Measurements from ENCODE around the gene DRC7. TPM values are rescaled to one million over a fixed set of nuclear protein-coding genes. Genes with fewer than 3 reads are reported as not detected.
A peak's percentile ranks its signal among the peaks of the same experiment; 100 is the strongest.

The DRC7 gene
- total RNA-seq, 2 donors from 2014 or later = not detected

DNA sequence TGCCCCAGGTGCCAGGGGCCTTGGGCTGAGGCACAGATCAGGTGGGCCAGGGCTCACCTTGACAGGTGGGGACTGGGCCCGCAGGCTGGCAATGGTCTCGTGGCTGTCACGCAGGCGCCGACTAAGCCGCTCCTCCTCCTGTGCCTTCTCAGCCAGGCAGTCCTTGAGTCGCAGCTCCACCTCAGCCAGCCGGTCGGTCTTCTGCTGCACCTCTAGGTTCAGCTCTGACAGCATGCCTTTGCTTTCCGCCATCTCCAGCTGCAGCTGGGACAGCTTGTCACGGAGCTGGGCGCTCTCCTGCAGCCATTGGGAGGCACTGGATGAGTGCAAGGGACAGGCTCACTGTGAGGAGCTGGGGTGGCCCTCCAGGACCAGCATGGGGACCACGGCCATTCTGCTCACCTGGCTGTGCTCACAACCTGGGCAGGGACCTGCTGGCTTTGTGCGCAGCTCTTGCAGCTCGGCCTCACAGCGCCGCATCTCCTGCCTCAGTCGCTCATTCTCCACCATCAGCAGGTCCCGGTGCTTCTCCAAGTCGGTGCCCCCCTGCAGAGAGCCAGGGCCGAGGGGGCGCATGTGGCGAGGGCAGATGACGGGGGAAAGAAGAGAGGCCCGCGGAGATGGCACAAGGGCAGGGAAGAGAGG lies 76.7 kb downstream of the DRC7 start:
- H3K4me1 ChIP-seq = no peaks in the 10 kb centered on the region
- no peaks in the 10 kb centered on the region for H3K9me3 ChIP-seq
- no peaks in the 10 kb centered on the region for H3K27me3 ChIP-seq
- no peak overlapping the region for H3K27ac ChIP-seq
- peaks cover 66% of the 10 kb centered on the region for H3K36me3 ChIP-seq
- DNase-seq (ENCODE audit: low spot score) = no peak
- no peak overlapping the region for H3K4me3 ChIP-seq
- TF ChIP-seq, protein P1, sequence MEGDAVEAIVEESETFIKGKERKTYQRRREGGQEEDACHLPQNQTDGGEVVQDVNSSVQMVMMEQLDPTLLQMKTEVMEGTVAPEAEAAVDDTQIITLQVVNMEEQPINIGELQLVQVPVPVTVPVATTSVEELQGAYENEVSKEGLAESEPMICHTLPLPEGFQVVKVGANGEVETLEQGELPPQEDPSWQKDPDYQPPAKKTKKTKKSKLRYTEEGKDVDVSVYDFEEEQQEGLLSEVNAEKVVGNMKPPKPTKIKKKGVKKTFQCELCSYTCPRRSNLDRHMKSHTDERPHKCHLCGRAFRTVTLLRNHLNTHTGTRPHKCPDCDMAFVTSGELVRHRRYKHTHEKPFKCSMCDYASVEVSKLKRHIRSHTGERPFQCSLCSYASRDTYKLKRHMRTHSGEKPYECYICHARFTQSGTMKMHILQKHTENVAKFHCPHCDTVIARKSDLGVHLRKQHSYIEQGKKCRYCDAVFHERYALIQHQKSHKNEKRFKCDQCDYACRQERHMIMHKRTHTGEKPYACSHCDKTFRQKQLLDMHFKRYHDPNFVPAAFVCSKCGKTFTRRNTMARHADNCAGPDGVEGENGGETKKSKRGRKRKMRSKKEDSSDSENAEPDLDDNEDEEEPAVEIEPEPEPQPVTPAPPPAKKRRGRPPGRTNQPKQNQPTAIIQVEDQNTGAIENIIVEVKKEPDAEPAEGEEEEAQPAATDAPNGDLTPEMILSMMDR (IDR thresholded peaks at IDR 0.05) = no peak

DNA sequence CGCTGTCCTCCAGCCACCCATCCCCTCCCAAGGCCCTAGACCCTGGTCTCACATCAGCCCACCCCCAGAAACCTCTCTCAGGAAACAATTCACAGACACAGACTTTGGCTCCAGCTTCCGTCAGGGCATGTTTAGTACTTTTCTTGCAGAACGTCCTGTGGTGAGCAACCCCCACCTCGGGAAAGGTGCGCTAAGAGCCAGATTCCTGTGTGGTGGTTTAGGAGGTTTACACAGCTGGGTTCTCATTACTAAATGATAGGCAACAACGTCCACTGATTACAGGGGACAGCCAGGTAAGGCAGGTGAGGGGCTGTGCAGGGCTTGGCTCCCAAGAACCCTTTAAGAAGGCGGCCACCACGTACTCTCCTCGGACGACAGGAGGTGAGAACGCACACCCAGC lies 78.4 kb downstream of the DRC7 start:
- no peak overlapping the region for H3K27ac ChIP-seq
- no peak for DNase-seq (ENCODE audit: low spot score)
- H3K9me3 ChIP-seq = no peaks in the 10 kb centered on the region
- peaks cover 54% of the 10 kb centered on the region for H3K36me3 ChIP-seq
- H3K4me3 ChIP-seq = no peak overlapping the region
- TF ChIP-seq, protein P1 (IDR thresholded peaks at IDR 0.05) = no peak
- no peaks in the 10 kb centered on the region for H3K27me3 ChIP-seq
- no peaks in the 10 kb centered on the region for H3K4me1 ChIP-seq

DNA sequence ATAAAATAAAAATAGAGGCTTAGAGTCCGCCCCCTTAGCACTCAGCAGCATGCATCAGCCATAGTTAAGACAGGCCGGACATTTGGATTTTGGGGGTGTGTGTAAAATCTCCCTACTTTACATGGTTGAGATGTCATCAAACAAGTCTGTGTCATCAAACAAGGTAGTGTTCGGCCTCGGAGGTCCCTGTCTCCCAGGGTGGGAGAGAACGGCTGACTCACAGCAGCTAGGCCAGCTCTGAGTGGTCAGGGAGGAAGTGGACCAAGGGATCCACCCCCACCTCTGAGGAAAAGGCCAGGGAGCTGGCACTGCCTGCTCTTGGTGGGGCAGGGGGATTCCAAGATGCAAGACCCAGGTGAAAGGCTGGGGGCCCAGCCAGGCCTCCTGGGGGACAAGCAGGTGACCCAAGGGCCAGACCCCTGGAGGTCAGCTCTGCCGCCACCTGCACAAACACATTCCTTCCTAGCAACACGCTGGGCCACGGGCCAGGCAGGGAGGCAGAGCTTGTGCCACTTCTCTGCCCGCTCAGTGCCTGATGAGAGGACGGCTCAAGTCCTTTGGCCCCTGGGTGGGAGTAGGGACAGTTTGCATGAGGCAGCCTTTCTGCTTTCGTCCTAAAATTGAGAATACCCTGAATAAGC lies 79.2 kb downstream of the DRC7 start:
- TF ChIP-seq, protein P1 (IDR thresholded peaks at IDR 0.05) = no peak
- Histone ChIP-seq H3K36me3 (peaks cover 53% of the 10 kb centered on the region), H3K27ac (no peak overlapping the region), H3K4me1 (no peaks in the 10 kb centered on the region), H3K4me3 (no peak overlapping the region), H3K9me3 (no peaks in the 10 kb centered on the region), H3K27me3 (no peaks in the 10 kb centered on the region)
- DNase-seq (ENCODE audit: low spot score) = no peak

DNA sequence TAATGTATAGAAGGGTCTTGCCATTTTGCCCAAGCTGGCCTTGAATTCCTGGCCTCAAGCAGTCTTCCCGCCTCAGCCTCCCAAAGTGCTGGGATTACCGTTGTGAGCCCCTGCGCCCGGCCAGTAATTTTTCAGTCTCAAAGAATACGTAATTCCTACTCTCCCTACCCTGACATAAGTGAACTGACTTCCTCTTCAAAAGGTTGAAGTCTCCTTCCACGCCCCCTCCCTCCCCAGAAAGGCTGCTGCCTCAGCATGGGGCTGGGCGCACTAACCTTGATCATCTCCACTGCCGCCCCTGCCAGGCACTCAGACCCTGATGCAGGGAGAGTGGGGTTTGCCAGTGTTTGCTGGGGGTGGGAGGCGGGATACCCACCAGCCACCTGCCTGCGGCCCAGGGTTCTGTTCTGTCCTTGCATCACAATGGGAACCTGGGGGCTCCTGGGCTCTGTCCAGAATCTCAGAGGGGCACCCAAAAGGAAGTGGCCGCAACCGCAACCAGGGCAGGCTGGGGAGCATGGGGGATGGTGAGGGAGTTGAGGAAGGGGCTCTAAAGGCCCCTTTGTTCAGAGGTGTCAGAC lies 80.2 kb downstream of the DRC7 start:
- TF ChIP-seq, protein P1 (IDR thresholded peaks at IDR 0.05) = no peak
- DNase-seq (ENCODE audit: low spot score) = no peak
- Histone ChIP-seq H3K4me1 (no peaks in the 10 kb centered on the region), H3K9me3 (no peaks in the 10 kb centered on the region), H3K27ac (no peak overlapping the region), H3K36me3 (peaks cover 54% of the 10 kb centered on the region), H3K27me3 (no peaks in the 10 kb centered on the region), H3K4me3 (no peak overlapping the region)

DNA sequence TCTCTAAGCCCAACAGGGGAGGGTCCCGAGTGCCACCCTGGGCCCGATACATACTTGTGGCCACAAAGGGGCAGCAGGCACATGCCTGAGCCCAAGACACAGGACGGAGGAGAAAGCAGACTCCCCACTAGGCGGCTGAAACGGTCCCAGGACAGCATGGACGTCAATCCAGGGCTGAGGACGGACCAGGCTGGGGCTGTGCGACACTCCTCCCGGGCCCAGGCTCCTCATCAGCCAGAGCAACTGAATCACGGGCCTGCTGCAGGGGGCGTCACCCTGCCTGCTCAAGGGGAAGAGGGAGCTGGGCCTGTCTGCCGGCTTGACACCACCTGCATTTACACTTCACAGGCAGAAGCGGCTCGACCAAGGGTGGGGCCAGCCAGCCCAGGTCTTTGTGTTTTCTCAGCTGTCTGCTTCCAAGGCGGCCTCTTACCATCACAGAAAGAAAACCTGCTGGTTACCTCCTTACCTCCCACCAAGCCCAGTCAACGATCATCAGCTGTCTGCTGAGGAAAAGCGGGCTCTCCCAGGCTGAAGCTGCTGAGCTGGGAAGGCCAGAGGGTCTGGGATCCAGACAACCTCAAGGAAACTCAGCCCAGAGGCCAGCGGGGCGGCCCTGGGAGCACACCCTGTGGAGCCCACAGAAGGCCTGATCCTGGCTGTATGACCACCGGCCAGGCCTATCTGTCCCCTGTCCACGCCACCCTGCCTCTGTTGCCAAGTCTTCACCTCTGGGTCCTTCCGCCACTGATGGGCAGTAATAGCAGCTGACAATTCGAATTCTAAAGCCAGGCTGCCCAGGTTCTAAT lies 81.3 kb downstream of the DRC7 start:
- DNase-seq (ENCODE audit: low spot score) = no peak
- no peak overlapping the region for H3K27ac ChIP-seq
- H3K27me3 ChIP-seq = no peaks in the 10 kb centered on the region
- H3K9me3 ChIP-seq = no peaks in the 10 kb centered on the region
- TF ChIP-seq, protein P1 (IDR thresholded peaks at IDR 0.05) = peak in 1 of 2 donors; percentile 27
- H3K4me3 ChIP-seq = no peak overlapping the region
- no peaks in the 10 kb centered on the region for H3K4me1 ChIP-seq
- H3K36me3 ChIP-seq = peaks cover 44% of the 10 kb centered on the region
